Measurements from ENCODE around the gene DYNC1H1.
A peak's percentile ranks its signal among the peaks of the same experiment; 100 is the strongest.

Gene DYNC1H1

GRCh38 chr14:102078831-102079699, 114.7 kb downstream of the DYNC1H1 start:
- TF ChIP-seq ZNF274 (IDR thresholded peaks at IDR 0.05; ENCODE audit: low read depth, low read length) = no peak
- no peak overlapping the region for H3K4me3 ChIP-seq (ENCODE audit: low read length)

- TF ChIP-seq ZNF274 (IDR thresholded peaks at IDR 0.05; ENCODE audit: low read depth, low read length) = no peak
These were observed 115.3 kb downstream of the DYNC1H1 start for GRCh38 chr14:102079700-102079979.

DNA sequence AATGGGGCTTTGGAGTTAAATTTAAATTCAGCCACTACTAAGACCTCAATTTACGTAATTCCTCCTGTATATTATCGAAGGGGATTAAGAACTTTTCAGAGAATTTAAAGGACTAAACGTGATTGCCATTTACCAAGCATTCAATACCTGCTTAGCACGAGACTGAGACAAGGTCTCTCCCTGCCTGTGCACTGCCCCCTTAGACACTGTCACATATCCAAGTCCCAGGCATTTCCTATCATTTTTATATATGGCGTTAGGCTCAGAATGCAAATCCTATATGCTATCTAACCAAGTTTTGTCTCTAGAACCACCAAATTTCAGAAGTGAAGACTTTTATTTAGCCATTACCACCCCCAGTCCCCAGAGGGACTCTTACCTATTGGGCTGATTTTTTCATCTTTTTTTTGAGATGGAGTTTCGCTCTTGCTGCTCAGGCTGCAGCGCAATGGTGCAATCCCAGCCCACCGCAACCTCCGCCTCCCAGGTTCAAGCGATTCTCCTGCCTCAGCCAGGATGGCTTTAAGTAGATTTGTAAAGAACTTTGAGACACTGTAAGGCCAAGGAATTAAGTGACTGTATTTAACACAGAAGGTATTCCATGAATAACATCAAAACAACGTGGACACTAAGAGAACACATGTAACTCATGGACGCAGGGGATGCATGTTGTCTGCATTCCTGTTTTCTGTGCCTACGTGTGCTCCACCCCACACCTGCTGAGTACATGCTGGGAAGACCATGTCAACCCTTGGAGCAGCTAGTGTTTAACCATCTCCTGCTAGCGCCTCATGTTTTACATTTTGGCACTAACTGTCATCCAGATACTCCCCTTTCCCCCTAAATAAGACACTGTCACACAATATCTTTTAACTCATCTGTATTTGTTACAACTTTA, 116.1 kb downstream of the DYNC1H1 start:
- no peak overlapping the region for H3K4me3 ChIP-seq (ENCODE audit: low read length)
- no peak for TF ChIP-seq ZNF274 (IDR thresholded peaks at IDR 0.05; ENCODE audit: low read depth, low read length)

More at GRCh38 chr14:102079700-102079979, 115.3 kb downstream of the DYNC1H1 start:
- no peak overlapping the region for H3K4me3 ChIP-seq (ENCODE audit: low read length)

DNA sequence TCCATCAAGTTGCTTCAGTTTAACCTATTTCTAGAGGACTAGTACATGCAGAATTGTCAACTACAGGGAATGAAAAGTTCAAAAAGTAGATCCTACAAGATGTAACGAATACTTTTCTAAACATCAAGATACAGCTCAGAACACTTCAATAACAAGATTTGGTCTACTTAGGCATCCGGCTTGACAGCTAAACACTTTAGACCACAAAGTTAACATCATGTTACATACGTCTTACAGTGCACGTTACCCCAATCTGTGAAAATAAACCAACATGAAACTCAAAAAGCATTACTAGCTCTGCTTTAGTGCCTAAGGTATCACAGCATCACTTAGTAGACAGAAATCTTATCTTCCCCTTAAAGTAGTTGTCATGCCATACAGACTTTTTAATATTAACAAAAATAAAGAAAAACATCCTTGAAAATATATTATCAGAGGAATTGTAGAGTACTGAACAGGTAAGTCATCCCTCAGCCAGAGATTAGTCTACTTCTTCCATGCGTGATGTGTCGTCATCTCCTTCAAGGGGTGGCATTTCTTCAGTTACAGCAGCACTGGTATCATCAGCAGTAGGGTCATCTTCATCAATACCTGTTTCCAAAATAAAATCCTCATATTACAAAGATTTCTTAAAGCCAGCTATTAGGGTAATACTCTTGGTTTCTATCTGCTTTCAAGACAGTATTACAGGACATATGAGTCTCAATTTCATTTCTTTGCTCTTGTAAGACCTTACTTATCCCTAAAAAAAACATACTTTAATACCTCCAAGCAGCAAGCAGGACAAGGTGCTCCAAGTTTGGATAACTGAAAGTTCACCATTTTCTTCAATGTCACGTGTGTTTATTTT, 117.1 kb downstream of the DYNC1H1 start:
- no peak for TF ChIP-seq ZNF274 (IDR thresholded peaks at IDR 0.05; ENCODE audit: low read depth, low read length)
- no peak overlapping the region for H3K4me3 ChIP-seq (ENCODE audit: low read length)

DNA sequence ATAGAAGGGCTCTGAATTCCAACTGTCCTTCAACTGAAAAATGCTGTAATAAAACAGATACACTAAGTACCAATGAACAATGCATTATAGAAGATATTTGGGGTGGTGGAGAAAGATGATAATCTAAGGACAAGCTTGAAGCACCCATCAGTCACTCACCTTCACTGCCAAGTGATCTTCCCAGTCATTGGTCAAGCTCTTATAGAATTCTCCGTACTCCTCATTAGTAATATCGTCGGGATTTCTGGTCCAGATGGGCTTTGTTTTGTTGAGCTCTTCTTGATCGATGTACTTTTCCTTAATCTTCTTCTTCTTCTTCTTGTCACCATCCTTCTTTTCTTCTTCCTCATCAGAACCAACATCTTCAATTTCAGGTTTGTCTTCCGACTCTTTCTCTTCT, 120.1 kb downstream of the DYNC1H1 start:
- H3K4me3 ChIP-seq (ENCODE audit: low read length) = 0 out of 2 replicates have a peak overlapping the region, but pooled peaks have one; percentile 23

GRCh38 chr14:102084931-102085330, 120.6 kb downstream of the DYNC1H1 start:
- TF ChIP-seq ZNF274 (IDR thresholded peaks at IDR 0.05; ENCODE audit: low read depth, low read length) = no peak
- peak overlapping the region; percentile 86; the same call in 1 of the 2 replicates for H3K4me3 ChIP-seq (ENCODE audit: low read length)

DNA sequence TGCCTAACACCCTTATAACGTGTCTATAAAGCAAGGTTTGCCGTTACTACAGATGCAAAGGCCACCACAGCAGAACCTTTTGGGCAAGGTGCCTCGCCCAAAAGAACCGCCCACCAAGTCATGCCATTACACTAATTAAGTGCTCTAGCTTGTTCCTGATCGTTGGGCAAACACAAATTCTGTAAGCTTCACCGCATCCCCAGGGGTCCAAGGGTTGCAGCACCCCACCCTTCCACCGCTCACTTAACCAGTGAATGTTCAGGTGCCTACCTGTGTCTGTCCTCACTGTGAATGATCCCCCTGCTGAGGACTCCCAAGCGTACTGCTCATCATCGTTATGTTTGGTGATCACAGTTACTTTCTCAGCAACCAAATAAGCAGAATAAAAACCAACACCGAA, 121.1 kb downstream of the DYNC1H1 start:
- peak overlapping the region; percentile 86 for H3K4me3 ChIP-seq (ENCODE audit: low read length)
- no peak for TF ChIP-seq ZNF274 (IDR thresholded peaks at IDR 0.05; ENCODE audit: low read depth, low read length)

GRCh38 chr14:102085948-102086708, 121.8 kb downstream of the DYNC1H1 start:
- TF ChIP-seq ZNF274 (IDR thresholded peaks at IDR 0.05; ENCODE audit: low read depth, low read length) = no peak
- H3K4me3 ChIP-seq (ENCODE audit: low read length) = peak overlapping the region; percentile 86

DNA sequence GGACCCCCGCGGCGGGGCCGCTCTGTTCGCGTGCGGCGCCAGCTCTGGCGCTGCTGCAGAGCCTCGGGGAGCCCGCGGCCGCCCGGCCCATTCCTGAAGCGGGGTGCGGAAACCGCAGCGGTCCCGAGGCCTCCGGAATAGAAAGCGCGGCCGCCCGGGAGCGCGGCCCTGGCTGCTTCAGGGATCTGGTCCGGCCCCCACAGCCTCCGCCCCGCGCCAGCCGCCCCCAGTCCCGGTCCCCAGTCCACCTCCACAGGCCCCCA, 122.3 kb downstream of the DYNC1H1 start:
- H3K4me3 ChIP-seq (ENCODE audit: low read length) = peak overlapping the region; percentile 86
- no peak for TF ChIP-seq ZNF274 (IDR thresholded peaks at IDR 0.05; ENCODE audit: low read depth, low read length)

- H3K4me3 ChIP-seq (ENCODE audit: low read length) = peak within 1 kb of the TSS; percentile 88
- no peak for TF ChIP-seq ZNF274 (IDR thresholded peaks at IDR 0.05; ENCODE audit: low read depth, low read length)
These were observed 122.8 kb downstream of the DYNC1H1 start, which contains the start of gene HSP90AA1 for GRCh38 chr14:102086972-102087761. Gene HSP90AA1 (minus strand): TSS chr14:102087044. CDS start chr14:102086378, 666 bp downstream.

GRCh38 chr14:102087762-102088011, 123.3 kb downstream of the DYNC1H1 start:
- H3K4me3 ChIP-seq (ENCODE audit: low read length) = peak overlapping the region; percentile 88
- TF ChIP-seq ZNF274 (IDR thresholded peaks at IDR 0.05; ENCODE audit: low read depth, low read length) = no peak

DNA sequence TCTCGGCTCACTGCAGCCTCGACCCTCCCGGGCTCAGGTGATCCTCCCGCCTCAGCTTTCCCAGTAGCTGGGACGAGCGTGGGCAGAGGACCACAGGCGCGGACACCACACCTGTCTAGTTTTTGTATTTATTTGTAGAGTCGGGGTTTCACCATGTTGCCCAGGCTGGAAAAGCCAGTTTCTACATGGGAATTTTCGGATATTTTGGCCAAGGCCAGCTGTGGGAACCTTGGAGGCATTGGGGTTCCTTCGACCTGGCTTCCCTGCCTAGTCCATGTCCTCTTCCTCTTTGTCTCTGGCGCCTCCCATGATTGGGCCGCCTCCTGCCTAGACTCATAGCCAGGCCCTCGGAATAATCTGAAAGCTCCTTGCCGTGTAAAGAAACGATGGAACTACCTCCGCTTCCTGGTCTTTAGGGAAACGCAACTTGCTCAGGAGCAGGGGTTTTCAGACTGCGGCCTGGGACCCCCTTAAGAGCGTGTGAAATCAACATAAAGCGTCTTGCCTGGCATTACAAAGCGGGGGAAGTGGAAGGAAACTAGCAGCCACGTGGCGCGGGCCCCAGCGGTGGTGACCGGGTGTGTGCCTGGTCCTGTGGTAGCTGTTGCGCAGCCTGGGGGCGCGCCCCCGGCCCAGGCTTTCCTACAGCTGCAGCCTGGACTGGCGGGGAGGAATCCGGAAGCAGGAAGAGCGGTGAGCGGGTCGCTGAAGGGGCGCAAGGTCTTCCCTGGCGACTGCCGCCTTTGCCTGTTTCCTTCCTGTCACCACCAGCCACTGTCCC, 123.8 kb downstream of the DYNC1H1 start:
- H3K4me3 ChIP-seq (ENCODE audit: low read length) = peak overlapping the region; percentile 88
- TF ChIP-seq ZNF274 (IDR thresholded peaks at IDR 0.05; ENCODE audit: low read depth, low read length) = no peak

Data from GM08714 (cell line).